NCI-H128 (cell line): ENCODE measurements around the gene EHD4.

Source experiments
- DNase-seq: peaks from one replicate; lab custom pipeline; 2025; ENCODE audit not compliant: unreplicated experiment; lab: John Stamatoyannopoulos, UW

The EHD4 gene

DNA sequence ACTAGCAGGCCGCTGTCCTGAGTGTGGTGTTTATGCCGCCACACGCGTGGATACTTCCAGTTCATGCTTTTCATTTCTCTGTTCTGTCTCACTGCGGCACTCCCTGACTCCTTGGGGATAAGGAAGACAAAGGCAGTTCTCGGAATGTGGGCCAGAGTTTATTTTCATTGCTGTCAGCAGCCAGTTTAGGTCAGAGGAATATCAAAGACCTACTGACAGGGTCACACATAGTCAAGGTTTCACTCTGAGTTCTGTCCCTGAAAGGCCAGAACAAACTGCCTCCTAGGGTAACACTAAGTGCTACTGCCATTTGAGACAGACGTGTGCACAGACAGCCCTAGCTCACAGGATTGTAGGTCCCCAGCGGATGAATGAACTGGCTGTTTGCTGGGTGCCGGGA is 51.2 kb downstream of the EHD4 start:
- no peak for DNase-seq

DNA sequence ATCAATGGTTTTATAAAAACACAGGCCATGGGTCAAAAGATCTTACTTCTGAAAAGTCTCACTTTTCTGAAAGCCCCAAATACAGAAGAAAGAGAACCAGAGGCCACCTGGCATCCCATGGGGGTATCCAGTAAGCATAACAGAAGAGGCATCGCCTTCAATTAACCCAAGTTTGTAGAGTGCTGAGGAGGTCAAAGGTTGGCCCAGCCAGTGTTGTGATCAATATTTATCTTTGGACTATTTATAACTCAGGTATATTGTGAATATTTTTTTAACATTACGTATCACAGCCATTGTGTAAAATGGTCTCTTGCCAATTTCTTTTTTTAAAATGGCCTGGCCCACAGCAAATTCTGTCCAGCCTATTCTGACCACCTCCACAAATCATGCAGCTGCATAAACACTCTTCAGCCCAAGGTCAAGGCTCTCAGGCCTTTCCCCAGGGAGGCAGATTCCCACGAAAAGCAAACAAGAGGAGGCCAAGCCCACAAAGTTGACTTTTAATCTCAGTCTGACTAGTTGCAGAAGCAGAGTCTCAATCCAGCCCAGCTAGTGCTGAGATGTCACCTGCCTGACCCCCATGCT is 52.3 kb downstream of the EHD4 start:
- no peak for DNase-seq

DNA sequence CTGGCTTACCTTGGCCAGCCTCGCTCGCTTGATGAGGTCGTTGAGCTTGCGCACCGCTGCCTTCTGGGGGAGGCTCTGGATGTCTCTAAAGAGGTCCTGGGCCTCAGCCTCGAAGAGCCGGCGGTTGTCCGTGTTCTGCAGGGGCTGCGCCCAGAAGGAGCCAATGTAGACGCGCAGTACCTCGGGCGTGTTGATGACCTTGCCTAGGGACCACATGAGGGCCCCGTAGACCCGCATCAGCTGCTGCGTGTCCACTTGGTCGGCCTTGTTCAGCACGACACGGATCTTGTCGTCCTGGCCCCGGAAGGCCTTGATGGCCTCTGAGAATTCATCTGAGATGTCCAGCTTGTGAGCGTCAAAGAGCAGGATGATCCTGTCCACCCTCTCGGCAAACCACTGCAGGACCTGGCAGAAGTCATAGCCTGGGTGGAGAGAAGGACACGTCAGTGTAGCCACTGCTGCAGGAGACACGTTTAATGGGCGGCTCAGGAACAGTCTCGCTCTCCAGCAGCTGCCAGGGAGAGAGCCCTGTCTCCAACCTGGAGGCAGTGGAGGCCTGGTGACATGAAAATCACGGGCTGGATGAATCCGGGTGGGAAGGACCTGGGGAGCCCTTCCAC is 53.0 kb downstream of the EHD4 start:
- no peak for DNase-seq

DNA sequence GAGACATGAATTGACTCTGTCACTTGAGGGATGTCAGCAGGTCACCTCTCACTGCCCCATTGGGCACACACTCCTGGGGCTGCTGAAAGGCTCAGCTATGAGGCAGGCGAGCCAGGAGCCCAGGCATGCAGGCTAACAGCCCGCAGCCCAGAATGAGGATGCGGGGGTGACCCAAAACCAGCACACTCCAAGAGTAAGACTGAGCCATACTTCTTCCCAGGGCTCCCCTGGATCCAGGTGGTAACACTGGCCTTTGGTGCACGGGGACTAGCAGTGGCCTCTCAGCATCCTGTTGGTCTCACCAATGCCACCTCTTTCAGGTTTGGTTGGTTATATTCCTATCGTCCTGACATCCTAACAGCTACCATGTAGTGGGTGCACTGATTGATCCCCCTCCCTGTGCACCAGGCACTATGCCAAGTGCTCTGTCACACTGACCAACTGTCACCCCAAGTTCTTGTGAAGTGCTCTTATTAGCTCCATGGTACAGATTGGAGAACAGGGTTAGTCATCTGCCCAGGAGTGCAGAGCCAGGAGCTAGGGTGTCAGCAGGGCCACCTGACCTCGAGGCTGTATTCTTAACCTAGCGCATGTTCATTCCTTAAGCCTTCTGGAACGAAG is 53.7 kb downstream of the EHD4 start:
- no peak for DNase-seq

DNA sequence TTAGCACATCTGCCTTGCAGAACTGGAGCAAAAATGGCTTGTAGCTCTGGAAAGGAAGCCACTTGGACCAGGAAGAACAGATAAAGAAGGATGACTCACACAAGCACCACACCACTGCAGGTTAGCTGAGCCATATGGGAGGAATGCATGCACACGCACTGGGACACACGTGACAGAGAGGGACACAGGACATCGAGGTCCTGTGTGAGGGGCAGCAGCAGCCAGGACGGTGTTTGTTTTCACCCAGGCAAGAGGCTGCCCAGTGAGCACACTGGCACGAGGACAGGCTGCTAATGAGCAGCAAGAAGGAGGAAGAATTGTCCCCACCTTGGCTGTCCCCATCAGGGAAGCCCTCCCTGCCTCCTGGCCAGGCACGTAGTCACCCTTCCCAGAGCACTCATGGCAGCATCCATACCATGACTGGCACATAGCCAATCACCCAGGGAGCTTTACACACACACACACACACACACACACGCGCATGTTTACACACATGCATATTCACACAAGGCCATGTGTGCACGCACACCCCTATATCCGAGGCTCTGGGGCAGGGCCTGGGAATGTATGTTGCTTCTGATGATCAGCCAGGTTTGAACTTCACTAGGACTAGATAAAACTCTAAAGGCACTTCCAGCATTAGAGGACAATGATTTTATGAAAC is 54.5 kb downstream of the EHD4 start:
- DNase-seq = no peak

DNA sequence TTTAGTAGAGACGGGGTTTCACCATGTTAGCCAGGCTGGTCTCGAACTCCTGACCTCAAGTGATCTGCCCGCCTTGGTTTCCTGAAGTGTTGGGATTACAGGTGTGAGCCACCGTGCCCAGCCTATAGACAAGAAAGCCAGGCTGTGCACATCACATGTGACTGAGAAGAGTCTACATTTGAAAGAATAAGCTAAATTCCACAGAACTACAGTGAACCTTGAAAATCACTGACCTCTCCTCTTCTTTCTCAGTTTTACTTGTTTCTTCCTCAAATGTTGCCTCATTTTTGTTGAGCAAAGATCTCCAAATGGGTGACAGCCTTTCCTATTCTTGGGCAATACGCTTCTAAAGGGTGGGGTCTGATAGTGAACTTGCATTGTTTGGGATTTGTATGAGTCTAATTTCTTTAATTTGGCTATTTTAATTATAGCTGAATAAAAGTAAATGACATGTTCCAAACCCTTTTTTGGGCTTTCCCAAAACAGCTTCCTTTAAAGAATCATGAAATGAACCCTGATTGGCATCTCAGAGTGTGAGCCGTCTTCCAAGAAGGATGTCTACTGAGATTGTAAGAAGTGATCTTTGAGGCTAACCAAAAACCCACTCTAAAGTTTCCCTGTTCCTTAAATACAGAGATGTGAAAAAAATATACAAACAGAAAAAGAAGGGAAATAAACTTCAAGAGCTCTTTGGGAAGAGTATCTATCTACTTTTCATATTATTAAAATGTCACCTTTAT is 56.9 kb downstream of the EHD4 start:
- DNase-seq = no peak

DNA sequence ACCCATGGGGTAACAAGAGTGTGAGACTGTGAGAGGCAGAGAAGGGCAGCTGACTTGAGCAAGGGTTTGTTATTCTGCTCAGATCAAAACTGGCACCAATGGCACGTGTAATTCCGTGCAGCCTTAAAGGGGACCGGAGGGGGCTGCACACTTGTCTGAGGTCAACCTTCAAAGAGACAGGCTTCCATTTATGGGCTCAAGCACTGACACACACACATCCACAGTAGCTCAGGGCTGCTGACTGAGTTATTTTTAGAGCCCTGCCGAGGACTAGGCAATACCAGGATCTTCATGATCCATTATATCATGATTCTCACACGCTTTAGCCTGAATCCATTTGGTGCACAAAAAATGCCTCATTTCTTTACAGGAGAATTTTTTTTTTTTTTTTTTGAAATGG is 57.9 kb downstream of the EHD4 start:
- DNase-seq = no peak

DNA sequence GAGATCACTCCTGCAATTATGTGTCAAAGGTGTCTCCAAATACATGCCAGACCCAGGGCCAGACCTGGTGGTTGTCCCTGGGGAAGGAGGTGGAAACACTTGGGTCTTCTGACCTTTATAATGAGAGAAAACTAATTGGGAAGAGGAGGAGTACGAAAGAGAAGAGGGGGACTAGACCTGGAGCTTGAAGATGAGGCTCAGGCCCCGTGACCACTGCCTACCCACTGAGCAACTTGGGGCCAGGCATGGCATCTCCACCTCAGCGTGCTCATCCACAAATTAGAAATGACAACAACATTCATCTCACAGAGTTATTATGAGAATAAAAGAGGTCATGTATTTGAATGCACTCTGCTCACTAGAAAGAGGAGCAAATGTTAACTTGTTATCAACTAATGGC is 59.1 kb downstream of the EHD4 start:
- DNase-seq = no peak

DNA sequence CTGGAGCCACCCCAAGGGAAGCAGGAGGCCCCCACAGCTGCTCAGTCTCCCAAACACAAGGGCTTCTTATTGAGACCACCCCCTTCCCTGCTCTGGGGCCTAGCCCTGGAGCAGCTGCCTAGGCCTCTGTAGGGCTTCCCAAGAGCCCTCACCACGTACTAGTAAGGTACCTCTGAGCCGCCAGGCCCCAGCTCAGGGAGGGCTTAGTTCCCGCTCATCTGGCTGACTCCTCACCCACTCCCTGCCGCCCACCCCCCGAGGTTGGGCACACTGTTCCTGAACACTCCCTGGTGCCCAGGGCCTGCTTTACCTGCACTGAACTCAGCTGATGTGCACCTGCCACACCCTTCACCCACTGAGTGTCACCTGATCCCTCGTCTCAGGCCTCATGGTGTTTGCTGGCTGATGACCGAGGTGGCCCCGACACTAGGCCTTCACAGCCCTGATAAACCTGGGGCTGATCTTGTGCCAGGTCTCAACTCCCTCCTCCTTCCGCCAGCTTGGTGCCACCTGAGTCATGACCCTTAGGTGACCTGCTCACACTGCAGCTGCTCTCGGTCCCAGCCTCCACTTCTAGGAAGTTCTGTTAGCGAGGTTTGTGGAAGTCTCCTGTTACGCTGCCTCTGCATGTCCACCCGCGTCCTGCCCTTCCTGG is 60.5 kb downstream of the EHD4 start:
- DNase-seq = no peak

DNA sequence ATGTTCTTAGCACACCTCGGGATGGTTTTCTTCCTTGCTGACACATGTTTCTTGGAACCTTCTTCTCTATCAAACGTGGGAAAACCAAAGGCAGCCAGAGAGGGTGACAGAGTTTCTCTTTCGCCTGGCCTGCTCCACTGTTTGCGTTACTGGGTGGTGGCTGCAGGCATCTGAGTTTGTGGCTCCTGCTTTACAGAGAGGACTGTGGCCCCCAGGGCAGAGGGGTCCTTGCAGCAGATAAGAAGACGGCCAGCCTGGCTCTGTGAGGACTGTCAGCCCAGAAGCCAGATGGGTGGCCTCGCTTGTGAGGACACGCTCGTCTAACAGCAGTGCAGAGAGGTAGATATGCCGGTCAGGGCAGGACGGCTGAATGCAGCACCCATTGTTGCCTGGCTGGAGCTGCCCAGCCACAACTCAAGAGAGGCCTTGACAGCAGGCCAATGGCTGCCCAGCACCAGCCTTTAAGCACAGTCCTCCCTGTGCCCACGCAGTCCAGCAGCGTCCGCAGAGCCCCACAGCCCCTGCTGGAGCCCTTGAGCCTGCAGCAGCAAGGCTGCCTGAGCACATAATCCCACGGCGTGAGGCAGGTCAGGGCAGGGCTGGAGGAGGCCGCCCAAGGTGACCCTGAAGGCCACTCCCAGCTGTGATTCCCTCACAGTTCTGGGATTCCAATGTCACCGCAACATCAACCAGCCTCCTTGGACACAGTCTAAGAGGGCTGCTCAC is 63.5 kb downstream of the EHD4 start:
- DNase-seq = no peak

DNA sequence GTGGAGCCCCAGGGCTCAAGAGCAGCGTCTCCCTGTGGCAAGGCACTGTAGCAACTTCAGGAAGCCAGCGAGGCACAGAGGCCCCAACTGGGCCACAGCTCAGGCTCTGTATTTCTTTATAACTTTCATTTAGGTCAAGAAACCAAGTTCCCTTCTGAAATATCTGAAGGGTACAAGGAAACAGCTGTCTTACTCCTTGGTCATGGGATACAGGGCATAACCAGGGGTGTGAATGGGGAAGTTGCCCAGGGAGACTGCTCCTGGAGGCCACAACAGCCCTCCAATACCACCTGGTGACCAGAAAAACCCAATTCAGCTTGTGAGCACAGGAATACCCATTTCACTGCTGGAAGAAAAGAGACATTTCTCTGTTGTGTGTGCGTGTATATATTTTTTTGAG is 65.2 kb downstream of the EHD4 start:
- DNase-seq = no peak

DNA sequence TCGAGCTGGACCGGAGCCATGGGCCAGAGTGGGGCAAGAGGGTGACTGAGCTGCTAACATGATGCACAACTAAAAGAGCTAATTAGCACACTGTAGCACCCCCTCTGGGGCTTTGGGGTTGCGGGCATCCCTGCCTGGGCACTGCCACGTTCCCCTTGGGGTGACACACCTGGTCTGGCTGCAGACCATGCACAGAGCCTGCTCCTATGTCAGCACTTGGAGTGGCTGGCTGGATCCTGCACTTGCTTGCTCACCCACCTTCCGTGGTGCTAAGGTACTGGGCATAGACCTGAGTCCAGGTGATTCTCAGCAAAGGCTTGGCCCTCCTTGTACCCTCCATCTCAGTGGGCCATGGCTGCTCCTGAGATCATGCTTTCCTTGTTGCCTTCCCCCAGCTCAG is 65.7 kb downstream of the EHD4 start:
- no peak for DNase-seq

DNA sequence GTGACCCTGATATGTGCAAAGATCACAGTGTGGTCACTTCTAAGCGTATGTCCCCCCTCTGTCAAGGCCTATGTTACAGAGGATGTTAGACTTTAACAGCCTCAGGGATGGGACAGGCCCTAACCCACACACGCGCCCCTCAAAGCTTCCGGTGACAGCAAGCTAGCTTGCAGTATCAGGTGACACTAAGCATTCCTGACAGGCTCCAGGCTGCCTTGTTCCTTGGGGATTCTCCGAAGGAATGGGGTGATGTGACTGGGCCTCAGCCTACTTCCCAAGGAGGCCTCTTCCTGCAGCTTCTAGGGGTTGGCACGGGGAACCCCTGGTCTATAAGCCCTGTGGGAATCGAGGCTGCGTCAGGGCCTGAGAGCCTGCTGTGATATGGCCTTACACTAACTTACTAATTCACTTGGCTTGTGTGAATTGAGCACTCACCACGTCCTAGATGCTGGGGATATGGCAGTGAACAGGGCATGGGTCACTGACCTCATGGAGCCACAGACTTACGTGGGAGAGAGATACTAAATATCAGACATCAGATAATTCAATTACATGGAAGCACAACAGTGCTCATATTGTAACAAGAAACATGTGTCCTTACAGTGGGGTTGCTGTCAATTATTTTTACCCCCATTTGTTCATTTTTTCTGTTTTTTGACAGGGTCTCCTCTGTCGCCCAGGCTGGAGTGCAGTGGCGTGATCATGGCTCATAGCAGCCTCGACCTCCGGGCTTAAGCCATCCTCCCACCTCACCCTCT is 67.1 kb downstream of the EHD4 start:
- no peak for DNase-seq

DNA sequence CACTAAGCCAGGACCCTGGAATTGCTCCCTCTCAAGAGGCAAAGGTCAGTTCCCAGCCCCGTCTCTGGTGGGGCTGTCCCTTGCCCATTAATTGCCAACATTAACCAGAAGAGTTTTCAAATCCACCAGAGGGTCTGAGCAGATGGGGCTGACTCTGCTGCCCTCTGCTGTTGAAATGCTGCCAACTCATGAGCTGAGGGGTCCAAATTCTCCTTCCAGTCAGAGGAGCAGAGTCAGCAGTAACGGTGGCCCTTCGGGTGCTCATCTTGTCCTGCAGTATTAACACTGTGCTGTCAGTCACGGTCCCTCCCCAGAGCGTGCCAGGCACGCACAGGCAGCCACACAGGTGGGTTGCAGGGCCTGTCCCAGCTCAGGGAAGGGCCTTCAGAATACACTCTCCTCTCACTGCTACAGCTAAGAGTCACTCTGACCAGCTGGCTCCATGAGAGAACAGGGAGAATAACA is 67.8 kb downstream of the EHD4 start:
- peak; percentile 55 for DNase-seq

DNA sequence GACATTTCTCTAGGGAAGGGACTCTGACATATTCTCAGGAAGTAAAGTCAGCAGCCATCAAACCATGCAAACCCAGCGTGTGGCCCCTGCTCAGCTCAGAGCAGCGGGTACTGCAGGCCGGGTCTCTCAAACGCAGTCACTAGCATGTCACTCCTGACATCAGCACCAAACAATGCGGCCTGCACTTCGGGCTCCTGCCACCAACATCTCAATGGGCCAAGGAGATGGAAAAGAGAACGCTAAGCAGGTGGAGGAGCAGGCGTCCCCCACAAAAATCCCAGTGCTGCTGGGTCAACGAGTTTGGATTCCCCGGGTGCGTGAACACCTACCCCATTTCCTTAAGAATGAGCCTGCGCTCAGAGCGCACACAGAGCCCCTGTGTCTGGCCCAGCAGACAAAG is 68.6 kb downstream of the EHD4 start:
- DNase-seq = no peak

DNA sequence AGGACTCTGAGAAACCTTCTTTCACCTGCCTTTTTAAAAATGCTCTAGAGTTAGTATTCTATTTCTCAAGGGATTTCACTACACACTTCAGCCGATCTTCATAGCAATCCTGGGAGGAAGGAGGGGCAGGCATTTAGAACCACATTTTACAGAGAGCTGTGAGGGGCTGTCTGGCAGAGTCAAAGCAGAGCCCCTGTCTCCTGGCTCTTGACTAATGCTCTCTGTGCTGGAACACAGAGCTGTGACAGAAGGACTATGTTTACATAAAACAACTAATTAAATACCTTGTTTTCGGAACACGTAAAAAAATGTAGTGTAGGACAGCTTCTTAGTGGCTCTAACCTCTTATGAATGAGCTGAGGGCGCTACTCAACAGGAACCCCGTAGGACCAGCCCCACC is 70.9 kb downstream of the EHD4 start:
- no peak for DNase-seq

DNA sequence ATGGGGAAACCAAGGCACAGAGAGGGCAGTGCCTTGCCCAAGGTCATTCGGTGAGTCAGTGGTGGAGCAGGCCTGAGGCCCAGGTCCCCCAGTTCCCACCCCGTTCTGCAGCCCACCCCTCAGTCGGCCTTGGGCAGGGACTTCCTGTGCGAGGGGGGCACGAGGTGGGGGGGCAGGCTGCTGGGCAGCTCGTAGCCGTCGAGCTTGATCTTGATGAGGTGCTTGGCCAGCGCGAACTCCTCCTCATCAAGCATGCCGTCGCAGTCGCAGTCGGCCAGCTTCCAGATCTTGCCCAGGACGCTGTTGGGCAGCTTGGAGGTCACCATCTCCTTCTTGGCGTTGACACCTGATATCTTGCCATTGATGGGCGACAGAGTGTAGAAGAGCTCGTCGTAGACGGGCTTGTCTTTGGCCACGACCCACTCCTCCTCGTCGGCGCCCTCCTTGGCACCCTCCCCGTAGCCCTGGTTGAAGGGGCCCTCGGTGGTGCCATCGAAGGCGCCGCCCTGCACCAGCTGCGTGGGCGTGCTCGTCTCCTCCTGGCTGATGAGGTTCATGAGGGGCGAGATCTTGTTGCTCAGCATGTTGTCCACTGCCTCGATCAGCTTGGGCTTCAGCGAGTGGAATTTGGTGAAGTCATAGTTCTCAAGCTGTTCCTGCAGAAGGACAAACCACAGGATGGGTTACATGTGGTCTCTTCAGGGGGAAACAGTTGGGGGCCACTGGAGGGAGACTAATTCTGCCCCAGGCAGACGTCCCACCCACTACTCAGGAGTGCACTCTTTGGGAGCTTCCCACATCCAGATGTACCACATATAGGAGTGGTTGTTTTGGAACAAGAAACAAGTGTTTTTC is 71.6 kb downstream of the EHD4 start:
- DNase-seq = no peak

DNA sequence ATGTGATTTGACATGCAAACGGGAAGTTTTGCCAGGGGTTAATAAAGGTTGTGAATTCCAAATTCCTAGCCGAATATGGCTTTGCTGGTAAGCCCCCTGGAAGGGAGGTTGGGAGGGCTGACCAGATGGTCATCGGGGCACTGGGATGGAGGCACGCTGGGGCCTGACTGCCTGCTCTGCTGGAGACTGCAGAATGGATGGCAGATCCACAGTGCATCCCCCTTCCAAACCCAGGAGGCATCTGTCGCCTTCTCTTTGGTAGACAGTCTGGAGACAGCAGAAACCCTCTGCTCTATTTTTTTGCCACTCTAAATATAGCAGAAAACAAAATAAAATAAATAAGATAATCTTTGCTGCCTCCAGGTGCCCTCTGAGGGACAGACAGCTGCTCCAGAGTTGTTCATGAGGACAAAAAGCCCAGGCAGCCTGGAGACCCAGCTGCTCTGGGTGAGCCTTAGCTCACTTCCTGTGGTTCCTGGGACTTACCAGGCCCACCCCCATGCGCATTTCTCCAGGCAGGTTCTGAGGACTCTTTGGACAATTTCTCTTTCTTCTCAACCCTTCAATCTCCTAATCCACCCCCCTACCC is 72.4 kb downstream of the EHD4 start:
- no peak for DNase-seq
